ENCODE results near the gene NXT1. TPM values are rescaled to one million over a fixed set of nuclear protein-coding genes. Genes with fewer than 3 reads are reported as not detected.
A peak's percentile ranks its signal among the peaks of the same experiment; 100 is the strongest.

The NXT1 gene
- total RNA-seq, 6 experiments from 2014 or later = 3.8 to 11.2 (median 6.1) TPM

- Histone ChIP-seq H3K4me1 (no peaks in the 10 kb centered on the region), H3K27me3 (no peaks in the 10 kb centered on the region), H3K36me3 (no peaks in the 10 kb centered on the region), H3K27ac (no peak overlapping the region), H3K9me3 (no peaks in the 10 kb centered on the region), H3K4me3 (no peak overlapping the region)
- TF ChIP-seq CTCF (IDR thresholded peaks at IDR 0.05) = no peak
- TF ChIP-seq POLR2A (IDR thresholded peaks at IDR 0.05) = no peak
- WGBS (ENCODE audit: insufficient coverage, low coverage, low lambda C conversion rate, missing lambda C conversion rate) = 75% methylated on average over 5 of the region's 5 CpGs
- no peak for ATAC-seq
- intact Hi-C loops (cut with DNase I) = loop anchor here in 1 of 2 donors (10.0 kb wide), 1 partner anchor 64 kb away; no protein-coding TSS in a partner anchor
- DNase-seq = no peak
These were observed 32.2 kb upstream of the NXT1 start for GRCh38 chr20:23318347-23318746.

- no peaks in the 10 kb centered on the region for H3K27me3 ChIP-seq
- TF ChIP-seq CTCF (IDR thresholded peaks at IDR 0.05) (no peak), POLR2A (IDR thresholded peaks at IDR 0.05) (no peak)
- H3K9me3 ChIP-seq = no peaks in the 10 kb centered on the region
- H3K27ac ChIP-seq = no peak overlapping the region
- intact Hi-C loops (cut with DNase I) = no loop called here
- ATAC-seq (peak in 1 of 4 donors; percentile 31), DNase-seq (no peak)
- H3K4me1 ChIP-seq = no peaks in the 10 kb centered on the region
- no peak overlapping the region for H3K4me3 ChIP-seq
- no peaks in the 10 kb centered on the region for H3K36me3 ChIP-seq
- WGBS (ENCODE audit: insufficient coverage, low coverage, low lambda C conversion rate, missing lambda C conversion rate) = 58% methylated on average over 5 of the region's 8 CpGs
These were observed 30.3 kb upstream of the NXT1 start for GRCh38 chr20:23320317-23320716.

- no peak for ATAC-seq
- WGBS (ENCODE audit: insufficient coverage, low coverage, low lambda C conversion rate, missing lambda C conversion rate) = 52% methylated on average over 3 of the region's 3 CpGs
- no peak for TF ChIP-seq POLR2A (IDR thresholded peaks at IDR 0.05)
- TF ChIP-seq CTCF (IDR thresholded peaks at IDR 0.05) = no peak
These were observed 25.5 kb upstream of the NXT1 start for GRCh38 chr20:23325107-23325506.

GRCh38 chr20:23326774-23327173 lies 23.8 kb upstream of the NXT1 start:
- H3K4me1 ChIP-seq = no peaks in the 10 kb centered on the region
- no peaks in the 10 kb centered on the region for H3K36me3 ChIP-seq
- DNase-seq = no peak
- no peaks in the 10 kb centered on the region for H3K9me3 ChIP-seq
- H3K4me3 ChIP-seq = no peak overlapping the region
- no CpG with 5 or more reads among the region's 8 CpGs for WGBS (ENCODE audit: insufficient coverage, low coverage, low lambda C conversion rate, missing lambda C conversion rate)
- H3K27me3 ChIP-seq = no peaks in the 10 kb centered on the region
- TF ChIP-seq CTCF (IDR thresholded peaks at IDR 0.05) = no peak
- TF ChIP-seq POLR2A (IDR thresholded peaks at IDR 0.05) = no peak
- no peak for ATAC-seq
- no peak overlapping the region for H3K27ac ChIP-seq
- intact Hi-C loops (cut with DNase I) = no loop called here

More at GRCh38 chr20:23325107-23325506, 25.5 kb upstream of the NXT1 start:
- intact Hi-C loops (cut with DNase I) = no loop called here
- H3K27me3 ChIP-seq = no peaks in the 10 kb centered on the region
- no peak overlapping the region for H3K27ac ChIP-seq
- no peak for DNase-seq
- no peaks in the 10 kb centered on the region for H3K36me3 ChIP-seq
- no peak overlapping the region for H3K4me3 ChIP-seq
- no peaks in the 10 kb centered on the region for H3K9me3 ChIP-seq
- no peaks in the 10 kb centered on the region for H3K4me1 ChIP-seq
